CD4-positive, alpha-beta T cell treated with Interleukin-10 for 1 hour (primary cell): ENCODE measurements around the gene MAP3K10.

Experiments used
- DNase-seq: peaks from one replicate; pipeline ENCODE4 v3.0.0-alpha.2; 2020

MAP3K10 gene

DNA sequence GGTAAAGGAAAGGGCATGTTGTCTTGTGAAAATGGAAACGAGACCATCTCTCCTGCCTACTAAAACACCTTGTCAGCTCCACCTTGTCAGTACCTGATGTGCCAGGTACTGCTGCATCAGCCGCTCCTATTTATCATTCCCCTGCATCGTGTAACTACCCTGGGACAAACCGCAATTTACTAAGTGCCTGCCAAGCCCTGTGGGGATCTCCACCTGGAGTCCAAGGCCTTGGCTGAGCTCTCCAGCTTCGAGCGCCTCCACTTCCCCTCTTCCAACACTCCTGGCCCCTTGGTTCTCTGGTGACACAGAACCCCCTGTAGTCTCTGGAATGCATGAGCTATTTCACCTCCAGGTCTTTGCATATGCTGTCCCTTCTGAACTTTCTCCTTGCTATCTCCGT lies 61.2 kb downstream of the MAP3K10 start:
- DNase-seq: no peak

GRCh38 chr19:40253611-40254092 lies 62.4 kb downstream of the MAP3K10 start:
- DNase-seq: no peak

- DNase-seq: no peak
Observed at GRCh38 chr19:40254714-40255418, 63.6 kb downstream of the MAP3K10 start.

- DNase-seq: no peak
Observed at GRCh38 chr19:40255619-40256166, 64.5 kb downstream of the MAP3K10 start.

GRCh38 chr19:40256512-40256911 lies 65.3 kb downstream of the MAP3K10 start:
- no peak for DNase-seq

DNA sequence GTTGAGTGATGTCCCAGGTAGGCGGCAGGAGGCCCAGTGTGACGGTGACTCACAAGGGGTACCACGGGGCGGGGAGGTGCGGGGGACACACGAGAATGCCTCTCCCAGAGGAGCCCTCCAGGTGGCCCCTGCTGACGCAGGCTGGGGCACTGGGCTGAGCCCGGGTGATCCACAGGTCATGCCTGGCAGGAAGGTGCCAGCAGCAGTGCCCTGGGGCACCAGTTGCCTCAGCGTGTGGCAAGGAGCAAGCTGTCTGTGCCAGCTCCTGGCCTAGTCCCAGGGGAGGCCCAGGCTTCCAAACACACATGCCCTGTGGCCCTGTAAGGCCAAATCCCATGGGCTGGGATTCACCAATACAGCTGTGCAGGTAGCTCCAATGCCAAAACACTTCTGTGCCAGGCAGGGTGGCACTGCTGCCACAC lies 65.9 kb downstream of the MAP3K10 start:
- DNase-seq: no peak

DNA sequence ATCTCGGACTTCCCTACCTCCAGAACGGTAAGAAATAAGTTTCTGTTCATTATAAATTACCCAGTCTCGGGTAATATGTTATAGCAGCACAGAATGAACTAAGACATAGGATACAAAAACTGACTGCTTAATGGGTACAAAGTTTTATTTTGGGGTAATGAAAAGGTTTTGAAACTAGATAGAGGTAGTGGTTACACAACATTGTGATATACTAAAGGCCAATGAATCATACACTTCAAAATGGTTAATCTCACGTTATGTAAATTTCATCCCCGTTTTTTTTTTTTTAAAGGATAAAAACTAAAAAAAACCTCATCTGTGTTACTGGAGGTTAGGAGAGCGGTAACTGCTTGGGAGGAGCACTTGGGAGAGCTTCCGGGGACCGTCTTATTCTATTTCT lies 70.4 kb downstream of the MAP3K10 start:
- DNase-seq: no peak

DNA sequence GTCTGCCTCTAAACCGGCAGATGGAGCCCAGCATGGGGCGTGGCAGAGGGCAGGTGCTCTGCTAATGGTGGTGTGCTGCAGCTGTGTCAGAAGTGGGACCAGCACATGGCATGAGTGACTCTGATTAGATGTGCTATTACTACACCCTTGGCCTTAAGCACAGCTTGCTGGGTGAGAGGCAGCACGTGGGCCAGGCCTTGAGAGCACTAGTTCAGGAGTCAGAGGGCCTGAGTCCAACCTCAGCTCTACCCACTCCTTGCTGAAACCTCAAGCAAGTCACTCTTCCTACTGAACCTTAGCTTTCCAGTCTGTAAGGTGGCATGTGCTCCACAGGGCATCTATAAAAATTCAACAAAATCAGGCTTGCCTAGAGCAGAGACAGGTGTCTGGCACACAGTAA lies 71.2 kb downstream of the MAP3K10 start:
- DNase-seq: no peak

- DNase-seq: no peak
Observed at GRCh38 chr19:40263440-40264313, 72.5 kb downstream of the MAP3K10 start.

DNA sequence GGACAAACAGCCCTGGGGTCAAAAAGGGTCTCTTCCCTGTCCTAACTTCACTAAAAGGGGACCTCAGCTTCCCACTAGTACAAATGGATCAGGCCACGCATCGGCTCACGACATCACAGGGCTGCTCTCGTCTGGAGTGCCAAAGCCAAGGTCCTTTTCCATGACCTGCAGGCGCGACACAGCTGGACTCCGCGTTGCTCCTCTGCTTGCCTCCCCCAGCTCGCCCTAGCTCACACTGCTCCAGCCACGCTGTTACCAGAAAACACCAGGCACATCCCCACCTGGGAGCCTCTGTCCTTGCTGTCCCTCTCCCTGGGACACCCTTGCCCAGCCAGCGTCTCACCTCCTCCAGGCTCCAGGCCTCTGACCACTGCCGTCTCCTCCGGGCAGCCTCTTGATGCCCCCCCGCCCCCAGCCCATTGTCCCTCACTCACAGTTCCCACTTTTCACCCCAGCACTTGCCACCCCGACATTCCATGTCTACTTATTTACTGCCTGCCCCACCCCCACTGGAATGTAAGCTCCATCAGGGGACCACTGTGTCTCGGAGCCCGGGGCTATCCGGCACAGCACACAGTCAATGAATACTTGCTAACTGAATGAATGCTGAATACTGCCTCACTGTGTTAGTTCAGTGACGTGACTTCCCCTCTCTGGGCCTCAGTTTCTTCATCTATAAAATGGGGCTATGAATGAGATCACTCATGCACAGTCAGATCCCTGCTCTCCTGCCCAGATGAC lies 73.3 kb downstream of the MAP3K10 start:
- DNase-seq: no peak
